H1 (cell line): ENCODE results near the gene JADE1. TPM values are rescaled to one million over a fixed set of nuclear protein-coding genes. Genes with fewer than 3 reads are reported as not detected.

Source experiments
- E2F6 ChIP-seq: IDR thresholded peaks from 2 replicates; pipeline ENCODE4 v1.6.1; 2012; ENCODE audit warnings: inconsistent platforms
- RXRA ChIP-seq: IDR thresholded peaks from 2 replicates; pipeline ENCODE4 v1.6.1; 2011; ENCODE audit warnings: low read depth, mild to moderate bottlenecking, low read length, moderate library complexity; ENCODE audit not compliant: insufficient read depth
- SP2 ChIP-seq: IDR thresholded peaks from 2 replicates; pipeline ENCODE4 v1.6.1; 2012; ENCODE audit warnings: mild to moderate bottlenecking, low read length, inconsistent platforms
- TAF7 ChIP-seq: optimal IDR thresholded peaks from 2 replicates; pipeline ENCODE3; 2011; ENCODE audit warnings: low read depth, mild to moderate bottlenecking, inconsistent platforms, low read length, moderate library complexity, borderline replicate concordance
- USF2 ChIP-seq: IDR thresholded peaks from 2 replicates; pipeline ENCODE4 v1.6.1; 2011; ENCODE audit warnings: low read length, improper control_type of control experiment
- polyA plus RNA-seq, 7 experiments: library from polyadenylated mRNA; depleted of rRNA in 3 of 7; stranded (reverse) in 5 of 7; unstranded in 2 of 7; fragments of >200 nt in 5 of 7; fragments of 200-250 nt in 2 of 7; gene quantifications; 1 replicate in 5 of 7; 2 replicates in 1 of 7; 4 replicates in 1 of 7; pipeline versions ENCODE4 v1.2.1 to v1.2.3, GENCODE V29; 2011 to 2013; ENCODE audit warnings: missing spikeins in 2 of 7, mixed read lengths in 2 of 7
- total RNA-seq: library from RNA; stranded (reverse); fragmentation: NEBNext Ultra II Directional; extraction: Animal tissue kit (Norgen Biotek cat#: 25700); gene quantifications from 2 replicates; pipeline ENCODE4 v1.2.1, GENCODE V29; 2021

JADE1 gene
- total and polyA plus RNA-seq, 2 of the 8 experiments (the other 6 are each of a cell fraction or from before 2014, with no cell fraction given), result 37.7 to 213 TPM

GRCh38 chr4:128776794-128777216 is 32.7 kb upstream of the JADE1 start (continued):
- TF ChIP-seq RXRA (no peak), TAF7 (no peak), E2F6 (no peak), USF2 (no peak), SP2 (no peak)
